Stomach (tissue), 4 donors: ENCODE results near the gene TCAF2.
"Not testable (repeated sequence)": the region's sequence is repeated elsewhere in the genome, so short reads cannot be mapped to it uniquely, and the experiment has no call there.

ENCODE experiments used
- CTCF ChIP-seq, 7 experiments: fragments of 450-650 bp in 4 of 7; fragments of 200-600 bp in 3 of 7; sonication (generic) in 3 of 7; IDR thresholded peaks; one replicate each; pipeline ENCODE4 v1.5.1; 2016 to 2019; ENCODE audit warnings: antibody characterized with exemption in 7 of 7, control low read depth in 2 of 7, mild to moderate bottlenecking in 1 of 7
- EP300 ChIP-seq: sonication (generic); formaldehyde crosslinking; IDR thresholded peaks from one replicate; pipeline ENCODE4 v1.6.1; 2017; ENCODE audit warnings: antibody characterized with exemption
- POLR2A ChIP-seq, 4 donors: fragments of 450-650 bp; IDR thresholded peaks; one replicate each; pipeline ENCODE4 v1.6.1; 2016; ENCODE audit warnings: antibody characterized with exemption in 4 of 4, control low read depth in 2 of 4, mild to moderate bottlenecking in 1 of 4, moderate library complexity in 1 of 4
- POLR2AphosphoS5 ChIP-seq, 3 donors: sonication (generic); formaldehyde crosslinking; IDR thresholded peaks; one replicate each; pipeline ENCODE4 v1.6.1; 2016; ENCODE audit warnings: antibody characterized with exemption in 3 of 3

- not testable (repeated sequence) for TF ChIP-seq CTCF (IDR thresholded peaks at IDR 0.05); EP300; POLR2A (IDR thresholded peaks at IDR 0.05); POLR2AphosphoS5 (IDR thresholded peaks at IDR 0.05)
Observed at GRCh38 chr7:143630653-143631052, 9.9 kb downstream of the TCAF2 start.
